Hepatocyte (in vitro differentiated cells): Measurements from ENCODE around the gene ARAP1. TPM values are rescaled to one million over a fixed set of nuclear protein-coding genes. Genes with fewer than 3 reads are reported as not detected.

Experiments used
- DNase-seq: peaks from one replicate; pipeline ENCODE4 v3.0.0-alpha.2; 2016; ENCODE audit warnings: low spot score
- H2AFZ ChIP-seq: fragments of 200-600 bp; sonication (generic); 2 replicates; pipeline ENCODE4 v1.6.0; 2016; ENCODE audit warnings: antibody characterized with exemption, mild to moderate bottlenecking
- H3K27ac ChIP-seq: fragments of 200-600 bp; sonication (generic); 2 replicates; pipeline ENCODE4 v1.5.1; 2016; ENCODE audit warnings: mild to moderate bottlenecking
- H3K27me3 ChIP-seq: fragments of 200-600 bp; sonication (generic); 2 replicates; pipeline ENCODE4 v1.6.1; 2016
- H3K36me3 ChIP-seq: fragments of 200-600 bp; sonication (generic); replicated peaks from 2 replicates; pipeline ENCODE4 v1.5.1; 2016; ENCODE audit warnings: low read depth; ENCODE audit not compliant: insufficient read depth
- H3K4me1 ChIP-seq: fragments of 200-600 bp; sonication (generic); 2 replicates; pipeline ENCODE4 v1.5.1; 2016; ENCODE audit warnings: mild to moderate bottlenecking, moderate library complexity; ENCODE audit not compliant: insufficient read depth
- H3K4me2 ChIP-seq: fragments of 200-600 bp; sonication (generic); 2 replicates; pipeline ENCODE4 v1.6.0; 2016
- H3K4me3 ChIP-seq: fragments of 200-600 bp; sonication (generic); 2 replicates; pipeline ENCODE4 v1.5.1; 2016; ENCODE audit warnings: mild to moderate bottlenecking
- H3K79me2 ChIP-seq: fragments of 200-600 bp; sonication (generic); 2 replicates; pipeline ENCODE4 v1.6.0; 2017; ENCODE audit warnings: mild to moderate bottlenecking
- H3K9me2 ChIP-seq: fragments of 200-600 bp; sonication (generic); replicated peaks from 2 replicates; pipeline ENCODE4 v1.6.0; 2017; ENCODE audit warnings: mild to moderate bottlenecking; ENCODE audit not compliant: insufficient read depth
- H3K9me3 ChIP-seq: fragments of 200-600 bp; sonication (generic); 2 replicates; pipeline ENCODE4 v1.5.1; 2016; ENCODE audit warnings: low read depth, mild to moderate bottlenecking
- H4K20me1 ChIP-seq: fragments of 200-600 bp; sonication (generic); 2 replicates; pipeline ENCODE4 v1.6.0; 2016; ENCODE audit warnings: mild to moderate bottlenecking; ENCODE audit not compliant: insufficient read depth, poor library complexity, severe bottlenecking
- CTCF ChIP-seq: fragments of 200-600 bp; sonication (generic); IDR thresholded peaks from 2 replicates; pipeline ENCODE4 v1.5.1; 2016; ENCODE audit warnings: antibody characterized with exemption, mild to moderate bottlenecking; ENCODE audit not compliant: poor library complexity
- EZH2 ChIP-seq: fragments of 200-600 bp; sonication (generic); IDR thresholded peaks from 2 replicates; pipeline ENCODE4 v1.6.1; 2016; ENCODE audit warnings: antibody characterized with exemption, mild to moderate bottlenecking, borderline replicate concordance
- EZH2phosphoT487 ChIP-seq: fragments of 200-600 bp; sonication (generic); IDR thresholded peaks from one replicate; pipeline ENCODE4 v1.6.1; 2018; ENCODE audit warnings: antibody characterized with exemption, mild to moderate bottlenecking, low read depth, moderate library complexity; ENCODE audit not compliant: unreplicated experiment, severe bottlenecking
- WGBS: methylation state at CpG from one replicate; pipeline ENCODE4 v1.1.6; 2016; ENCODE audit warnings: low lambda C conversion rate; ENCODE audit errors: missing lambda C conversion rate; 5-methylcytosine and 5-hydroxymethylcytosine counted together
- polyA plus RNA-seq: library from polyadenylated mRNA; unstranded; fragments of >200 nt; fragmentation: Nextera tagmentation; extraction: Ambion mirVana; gene quantifications from 2 replicates; pipeline ENCODE4 v1.2.1, GENCODE V29; 2016
- total RNA-seq: library from RNA; depleted of rRNA; stranded (reverse); fragments of >200 nt; gene quantifications from 2 replicates; pipeline ENCODE4 v1.2.3, GENCODE V29; 2014

Gene ARAP1
- total and polyA plus RNA-seq, 2 experiments from 2014 or later, result 60.2 to 118 TPM

DNA sequence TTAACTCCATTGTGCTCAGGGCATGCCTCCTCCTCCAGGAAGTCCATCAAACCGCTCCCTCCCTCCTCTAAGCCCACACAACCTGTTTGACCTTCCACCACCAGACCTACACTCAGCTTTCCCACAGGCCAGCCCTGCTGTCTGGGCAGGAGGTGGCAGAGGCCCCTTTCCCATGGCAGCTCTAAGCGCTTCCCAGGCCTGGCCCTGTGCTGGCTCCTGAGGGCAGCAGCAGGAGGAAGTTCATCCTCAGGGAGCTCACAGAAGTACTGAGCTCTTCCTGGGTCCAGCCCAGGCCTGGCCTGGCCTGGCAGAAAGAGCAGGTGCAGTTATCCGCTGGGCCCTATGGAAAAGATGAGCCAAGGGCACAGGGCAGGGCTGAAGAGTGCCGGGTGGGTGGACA, 31.4 kb downstream of the ARAP1 start:
- Histone ChIP-seq H3K27ac (peak overlapping the region; percentile 85), H3K4me1 (peaks cover 31% of the 10 kb centered on the region), H3K79me2 (peaks cover 79% of the 10 kb centered on the region), H3K27me3 (no peaks in the 10 kb centered on the region), H3K4me3 (no peak overlapping the region), H2AFZ (no peak overlapping the region), H3K9me2 (no peaks in the 10 kb centered on the region), H3K4me2 (peak overlapping the region; percentile 93), H4K20me1 (peaks cover 38% of the 10 kb centered on the region), H3K9me3 (no peaks in the 10 kb centered on the region), H3K36me3 (no peaks in the 10 kb centered on the region)
- WGBS, result 89% methylated on average over 4 of the region's 4 CpGs
- TF ChIP-seq CTCF, result no peak
- no peak for TF ChIP-seq EZH2phosphoT487
- no peak for TF ChIP-seq EZH2
- no peak for DNase-seq

DNA sequence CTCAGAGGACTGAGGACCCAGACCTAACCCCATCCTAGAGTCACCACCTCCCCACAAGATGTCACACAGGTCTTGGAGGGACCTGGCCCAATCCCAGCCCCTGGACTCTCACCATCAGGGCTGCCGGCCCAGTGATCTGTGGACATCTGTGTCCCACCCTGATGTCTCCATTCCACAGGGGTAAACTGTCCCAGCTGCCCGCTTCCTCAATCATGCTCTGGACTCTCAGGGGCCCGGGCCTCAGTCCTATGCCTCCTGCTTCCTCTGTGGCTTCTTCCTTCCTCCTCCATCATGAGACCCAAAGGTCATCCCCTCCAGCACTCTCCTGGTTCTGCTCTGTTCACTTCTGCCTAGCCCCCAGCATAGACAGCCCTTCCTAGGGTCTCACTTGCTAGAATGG, 32.2 kb downstream of the ARAP1 start:
- peaks cover 27% of the 10 kb centered on the region for H3K4me1 ChIP-seq
- H3K36me3 ChIP-seq, result no peaks in the 10 kb centered on the region
- peaks cover 44% of the 10 kb centered on the region for H4K20me1 ChIP-seq
- TF ChIP-seq CTCF, result no peak
- TF ChIP-seq EZH2, result no peak
- no peak for TF ChIP-seq EZH2phosphoT487
- no peak for DNase-seq
- no peaks in the 10 kb centered on the region for H3K27me3 ChIP-seq
- no peak overlapping the region for H2AFZ ChIP-seq
- H3K79me2 ChIP-seq, result peaks cover 85% of the 10 kb centered on the region
- 88% methylated on average over 3 of the region's 3 CpGs for WGBS
- no peaks in the 10 kb centered on the region for H3K9me3 ChIP-seq
- no peaks in the 10 kb centered on the region for H3K9me2 ChIP-seq
- H3K27ac ChIP-seq, result no peak overlapping the region
- peak overlapping the region; percentile 93 for H3K4me2 ChIP-seq
- H3K4me3 ChIP-seq, result no peak overlapping the region

GRCh38 chr11:72719551-72719950, 32.7 kb downstream of the ARAP1 start:
- TF ChIP-seq CTCF, result no peak
- no peak for TF ChIP-seq EZH2phosphoT487
- no peak for TF ChIP-seq EZH2
- Histone ChIP-seq H3K36me3 (no peaks in the 10 kb centered on the region), H2AFZ (no peak overlapping the region), H3K27me3 (no peaks in the 10 kb centered on the region), H4K20me1 (peaks cover 49% of the 10 kb centered on the region), H3K9me3 (no peaks in the 10 kb centered on the region), H3K4me3 (no peak overlapping the region), H3K4me2 (peak overlapping the region; percentile 93), H3K9me2 (no peaks in the 10 kb centered on the region), H3K4me1 (peaks cover 27% of the 10 kb centered on the region), H3K27ac (no peak overlapping the region), H3K79me2 (peaks cover 85% of the 10 kb centered on the region)
- WGBS, result 87% methylated on average over 4 of the region's 4 CpGs
- DNase-seq, result no peak

DNA sequence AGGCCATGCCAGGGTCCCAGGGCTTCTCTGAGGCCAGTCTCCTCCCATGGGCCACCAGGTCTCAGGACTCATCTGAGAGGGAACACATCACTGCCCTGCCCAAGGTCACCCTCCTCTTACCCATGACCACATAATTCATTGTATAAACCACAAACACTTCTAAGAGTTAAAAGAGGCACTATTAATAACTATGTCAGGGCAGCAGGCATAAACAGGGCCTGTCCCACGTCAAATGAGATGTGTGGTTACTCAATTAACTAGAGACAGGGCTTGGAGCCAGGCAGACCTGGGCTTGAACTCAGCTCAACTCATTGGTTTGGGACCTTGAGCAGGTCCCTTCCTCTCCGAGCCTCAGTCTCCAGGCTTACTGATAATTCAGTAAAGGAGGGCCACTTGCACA, 33.1 kb downstream of the ARAP1 start:
- no peak for DNase-seq
- Histone ChIP-seq H3K79me2 (peaks cover 85% of the 10 kb centered on the region), H3K27ac (no peak overlapping the region), H3K9me2 (no peaks in the 10 kb centered on the region), H3K4me3 (no peak overlapping the region), H3K9me3 (no peaks in the 10 kb centered on the region), H3K27me3 (no peaks in the 10 kb centered on the region), H3K4me1 (peaks cover 27% of the 10 kb centered on the region), H3K4me2 (peak overlapping the region; percentile 93), H3K36me3 (no peaks in the 10 kb centered on the region), H2AFZ (no peak overlapping the region), H4K20me1 (peaks cover 49% of the 10 kb centered on the region)
- no peak for TF ChIP-seq EZH2phosphoT487
- TF ChIP-seq EZH2, result no peak
- TF ChIP-seq CTCF, result no peak
- WGBS, result 68% methylated on average over 2 of the region's 2 CpGs
